ENCODE measurements around the gene SLF2.
A peak's percentile ranks its signal among the peaks of the same experiment; 100 is the strongest.

SLF2 gene

DNA sequence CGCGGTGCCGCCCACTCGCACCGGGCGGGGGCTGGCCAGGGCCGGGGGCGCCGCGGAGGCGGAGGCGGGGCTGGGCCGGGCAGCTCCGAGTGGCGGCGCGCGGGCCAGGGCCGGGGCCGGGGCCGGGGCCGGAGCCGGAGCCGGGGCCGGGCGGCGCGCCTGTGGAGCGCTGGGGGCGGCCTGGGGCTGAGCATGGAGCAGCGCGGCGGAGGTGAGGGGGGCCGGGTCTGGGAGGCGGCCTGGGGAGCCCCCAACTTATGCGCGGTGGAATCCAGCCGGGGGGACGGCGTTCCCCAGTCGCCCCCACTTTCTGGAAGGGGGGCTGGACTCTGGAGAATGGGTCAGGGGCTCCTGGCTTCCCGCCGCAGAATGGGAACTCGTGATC, 87.0 kb downstream of the SLF2 start, which contains the start of gene LZTS2:
Gene LZTS2, plus strand, starts transcription at position 67 of the 385 bp plus-strand sequence. CDS start 2,731 bp downstream, outside the sequence.
- no peak for DNase-seq (ENCODE audit: low read depth in 2 of 2)

GRCh38 chr10:101000127-101000914, 87.6 kb downstream of the SLF2 start:
- DNase-seq (ENCODE audit: low read depth in 2 of 2): no peak

GRCh38 chr10:101000915-101001658, 88.3 kb downstream of the SLF2 start:
- DNase-seq (ENCODE audit: low read depth in 2 of 2): no peak

GRCh38 chr10:101001659-101002035, 88.9 kb downstream of the SLF2 start:
- no peak for DNase-seq (ENCODE audit: low read depth in 2 of 2)

- DNase-seq (ENCODE audit: low read depth in 2 of 2): no peak
Measured at GRCh38 chr10:101002456-101002855, 89.7 kb downstream of the SLF2 start.

GRCh38 chr10:101003639-101004206, 91.0 kb downstream of the SLF2 start:
- no peak for DNase-seq (ENCODE audit: low read depth in 2 of 2)

GRCh38 chr10:101005361-101005760, 92.6 kb downstream of the SLF2 start:
- DNase-seq (ENCODE audit: low read depth in 2 of 2): no peak

DNA sequence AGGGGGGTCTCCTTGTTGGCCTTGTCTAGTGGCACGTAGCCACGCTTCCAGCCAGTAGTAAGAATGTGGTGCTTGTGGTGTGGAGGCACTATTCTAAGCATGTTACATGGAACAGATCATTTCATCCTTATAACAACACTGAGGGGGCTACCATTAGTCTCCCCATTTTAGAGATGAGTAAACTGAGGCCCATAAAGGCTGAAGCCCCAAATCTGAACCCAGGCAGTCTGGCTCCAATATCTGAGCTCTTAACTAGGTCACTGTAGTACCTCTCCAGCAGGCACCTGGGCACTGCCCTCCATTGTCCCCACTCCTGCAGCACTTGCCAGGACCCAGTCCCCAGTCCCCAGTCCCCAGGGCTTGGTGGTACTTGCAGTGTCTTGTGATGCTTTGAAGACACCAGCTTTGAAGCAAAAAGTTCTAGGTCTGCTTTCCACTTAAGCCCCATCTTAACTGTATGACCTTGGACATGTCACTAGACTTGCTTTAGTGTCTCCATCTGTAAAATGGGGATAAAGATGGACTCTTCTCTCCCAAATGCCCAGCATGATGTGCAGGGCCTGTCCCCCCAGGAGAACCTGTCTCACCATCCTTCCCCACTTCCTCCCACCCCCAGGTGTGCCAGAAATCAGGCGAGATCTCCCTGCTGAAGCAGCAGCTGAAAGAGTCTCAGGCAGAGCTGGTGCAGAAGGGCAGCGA, 93.3 kb downstream of the SLF2 start:
- no peak for DNase-seq (ENCODE audit: low read depth in 2 of 2)

- DNase-seq (ENCODE audit: low read depth in 2 of 2): no peak
Measured at GRCh38 chr10:101006593-101007098, 93.9 kb downstream of the SLF2 start.

- no peak for DNase-seq (ENCODE audit: low read depth in 2 of 2)
Measured at GRCh38 chr10:101007099-101007711, 94.4 kb downstream of the SLF2 start.

DNA sequence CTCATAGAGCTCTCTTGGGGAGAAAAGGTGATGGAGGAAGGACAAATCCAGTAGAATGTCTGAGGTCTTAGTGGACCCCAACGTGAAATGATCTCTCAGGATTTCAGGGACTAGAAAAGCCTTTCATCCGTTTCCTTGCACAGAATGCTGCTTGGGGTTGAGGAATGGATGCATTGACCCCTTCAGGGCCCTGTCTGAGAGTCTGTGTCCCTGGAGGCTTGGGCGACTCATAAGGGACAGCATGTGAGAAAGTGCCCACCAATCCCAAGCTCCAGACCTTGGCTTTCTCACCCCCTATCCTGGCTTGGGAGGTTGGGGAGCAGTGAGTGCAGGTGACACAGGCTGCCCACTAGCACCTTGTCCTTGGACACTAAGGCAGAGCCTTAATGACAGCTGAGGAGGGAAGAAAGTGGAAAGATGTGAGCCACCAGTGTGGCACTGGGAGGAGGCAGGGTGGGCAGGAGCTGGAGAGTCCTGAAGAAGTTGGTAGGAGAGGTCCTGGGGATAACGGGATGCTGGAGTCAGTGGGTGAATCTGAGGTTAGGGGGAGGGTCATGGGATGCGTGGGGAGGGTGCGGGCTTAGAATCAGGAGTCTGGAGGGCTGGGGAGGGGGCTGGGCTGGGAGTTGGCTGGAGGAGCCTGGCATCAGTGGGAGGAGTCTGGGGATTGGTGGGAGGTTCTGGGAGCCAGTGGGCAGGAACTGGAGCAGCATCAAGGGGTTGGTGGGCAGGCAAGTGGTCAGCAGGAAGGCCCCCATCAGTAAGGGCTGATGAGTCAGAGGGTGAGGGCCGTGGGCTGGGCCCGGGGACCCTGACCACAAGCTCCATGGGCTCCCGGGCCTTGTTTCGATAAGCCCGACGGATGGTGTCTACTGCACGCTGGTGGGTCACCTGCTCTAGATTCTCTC, 95.4 kb downstream of the SLF2 start:
- no peak for DNase-seq (ENCODE audit: low read depth in 2 of 2)

- no peak for DNase-seq (ENCODE audit: low read depth in 2 of 2)
Measured at GRCh38 chr10:101008823-101009423, 96.2 kb downstream of the SLF2 start.

- no peak for DNase-seq (ENCODE audit: low read depth in 2 of 2)
Measured at GRCh38 chr10:101010329-101010728, 97.6 kb downstream of the SLF2 start.

DNA sequence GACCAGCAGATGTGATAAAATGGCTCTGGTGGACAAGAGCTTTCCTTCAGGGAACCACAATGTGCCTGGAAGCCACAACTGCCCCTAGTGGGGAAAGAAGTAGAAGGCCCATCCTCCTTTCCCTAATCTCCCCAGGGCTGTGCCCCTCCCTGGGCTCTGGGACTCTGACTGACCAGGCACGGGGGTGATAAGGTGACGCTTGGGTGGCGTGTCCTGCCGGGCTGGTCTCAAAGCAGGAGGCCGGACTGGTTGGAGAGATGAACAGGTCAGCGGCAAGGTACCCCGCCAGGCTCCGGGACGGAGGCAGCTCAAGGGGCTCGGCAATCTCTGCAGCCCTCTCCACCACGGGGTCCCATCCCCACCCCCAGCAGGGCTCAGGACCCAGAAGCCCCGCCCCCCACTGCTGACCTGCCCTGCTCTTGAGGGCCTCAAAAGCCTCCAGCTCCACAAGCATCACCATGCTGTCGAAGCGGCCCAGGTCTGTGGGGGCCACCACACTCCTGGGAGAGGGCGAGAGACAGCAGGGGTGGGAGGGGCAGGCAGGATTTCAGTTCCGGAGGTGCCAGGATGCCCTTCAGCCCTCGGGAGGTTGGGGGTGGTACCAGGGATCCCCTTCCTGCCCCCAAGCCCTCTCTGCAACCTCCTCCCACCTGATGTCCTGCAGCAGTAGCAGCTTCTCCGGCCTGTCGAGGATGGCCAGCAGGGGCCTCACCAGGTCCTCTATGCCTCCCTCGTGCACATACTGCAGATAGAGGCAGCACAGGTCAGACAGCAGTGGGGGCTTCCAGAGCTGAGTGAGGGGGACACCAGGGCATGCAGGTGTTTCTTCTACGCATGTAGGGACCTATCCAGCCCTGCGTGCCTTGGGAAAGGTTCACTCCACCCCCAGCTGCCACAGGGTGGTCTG, 99.0 kb downstream of the SLF2 start:
- no peak for DNase-seq (ENCODE audit: low read depth in 2 of 2)

DNA sequence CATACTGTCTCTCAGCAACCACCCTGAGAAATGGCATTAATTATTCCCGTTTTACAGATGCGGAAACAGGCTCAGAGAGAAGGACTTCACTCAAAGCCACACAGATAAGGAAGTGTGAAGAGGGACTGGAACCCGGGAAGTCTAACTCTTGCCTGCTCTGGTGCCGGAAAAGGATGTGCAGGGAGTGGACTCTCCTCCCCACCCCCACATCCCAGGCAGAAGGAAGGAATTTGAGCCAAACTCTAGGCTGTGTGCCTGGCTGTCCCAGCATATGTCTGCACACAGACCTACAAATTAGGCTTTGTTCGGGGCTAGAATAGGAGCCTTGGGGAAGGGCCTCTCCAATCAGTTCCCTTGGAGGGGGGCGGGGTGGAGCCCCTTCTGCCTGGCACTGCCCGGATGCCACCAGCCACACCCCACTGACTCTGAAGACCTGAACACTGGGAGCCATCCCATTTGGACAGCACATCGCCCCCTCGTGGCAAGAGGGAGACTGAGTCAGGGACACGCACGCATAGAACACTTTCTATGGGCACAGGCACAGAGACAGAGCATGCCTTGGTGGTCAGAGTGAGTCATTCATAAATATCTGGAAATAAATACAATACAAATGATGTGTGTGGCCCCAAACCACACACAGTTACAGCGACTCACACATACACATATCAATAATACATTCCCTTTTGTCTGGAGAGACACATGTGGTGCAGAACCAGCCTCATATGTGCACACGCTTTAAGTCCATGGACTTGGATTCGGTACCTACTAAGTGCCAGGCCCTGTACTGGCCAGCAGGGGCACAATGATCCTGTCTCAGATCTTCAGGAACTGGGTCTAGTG, 100.0 kb downstream of the SLF2 start:
- peak; percentile 73 to 78 for DNase-seq (ENCODE audit: low read depth in 2 of 2)

- DNase-seq (ENCODE audit: low read depth in 2 of 2): no peak
Measured at GRCh38 chr10:101013365-101013825, 100.6 kb downstream of the SLF2 start.

GRCh38 chr10:101014230-101014884, 101.6 kb downstream of the SLF2 start:
- no peak for DNase-seq (ENCODE audit: low read depth in 2 of 2)
